ENCODE results near the gene GLOD4. TPM values are rescaled to one million over a fixed set of nuclear protein-coding genes. Genes with fewer than 3 reads are reported as not detected.

GLOD4 gene, protein sequence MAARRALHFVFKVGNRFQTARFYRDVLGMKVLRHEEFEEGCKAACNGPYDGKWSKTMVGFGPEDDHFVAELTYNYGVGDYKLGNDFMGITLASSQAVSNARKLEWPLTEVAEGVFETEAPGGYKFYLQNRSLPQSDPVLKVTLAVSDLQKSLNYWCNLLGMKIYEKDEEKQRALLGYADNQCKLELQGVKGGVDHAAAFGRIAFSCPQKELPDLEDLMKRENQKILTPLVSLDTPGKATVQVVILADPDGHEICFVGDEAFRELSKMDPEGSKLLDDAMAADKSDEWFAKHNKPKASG
- 50.1 TPM for total RNA-seq (2013)
- polyA plus RNA-seq (10 to 100 TPM; 41.8 to 50.7 (median 50.6) TPM), polyA minus RNA-seq (15.9 and 20.9 TPM in 2 replicates), total RNA-seq (7.5 to 23.0 (median 16.2) reads per million in 11 experiments)

DNA sequence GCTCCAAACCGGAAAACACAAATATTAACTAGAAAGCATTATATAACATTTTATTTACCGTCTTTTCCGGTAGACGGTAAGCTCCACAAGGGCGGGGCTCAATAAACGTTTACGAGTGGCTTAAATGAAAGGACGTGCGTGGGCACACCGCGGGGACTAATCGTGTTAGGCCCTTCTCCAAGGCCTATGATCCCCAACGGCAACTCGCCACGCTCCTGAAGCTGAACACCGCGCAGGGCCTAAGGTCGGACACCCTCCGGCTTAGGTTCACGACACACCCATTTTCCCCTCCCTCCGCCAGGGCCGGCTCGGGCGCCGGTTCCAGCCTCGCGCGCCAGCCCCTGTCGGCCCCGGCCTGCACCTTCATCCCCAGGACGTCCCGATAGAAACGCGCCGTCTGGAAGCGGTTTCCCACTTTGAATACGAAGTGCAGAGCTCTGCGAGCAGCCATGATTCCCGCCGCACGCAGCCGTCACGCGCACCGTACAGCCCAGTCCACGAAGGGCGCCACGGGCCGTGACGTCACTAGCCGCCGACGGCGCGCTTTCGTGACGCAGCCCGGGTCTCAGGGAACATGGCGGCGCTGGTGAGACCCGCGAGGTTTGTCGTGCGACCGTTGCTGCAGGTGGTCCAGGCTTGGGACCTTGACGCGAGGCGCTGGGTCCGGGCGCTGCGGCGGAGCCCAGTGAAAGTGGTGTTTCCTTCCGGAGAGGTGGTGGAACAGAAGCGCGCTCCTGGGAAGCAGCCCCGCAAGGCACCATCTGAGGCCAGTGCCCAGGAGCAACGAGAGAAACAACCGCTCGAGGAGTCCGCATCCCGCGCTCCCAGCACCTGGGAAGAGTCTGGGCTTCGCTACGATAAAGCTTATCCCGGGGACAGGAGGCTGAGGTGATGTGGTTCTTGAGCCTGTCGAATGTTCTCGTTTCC lies at the start of gene GLOD4, which contains the start of gene MRM3:
Gene GLOD4, minus strand, starts transcription at position 476 of the 927 bp plus-strand sequence. Its CDS starts 25 bp downstream, at position 451.
Gene MRM3, plus strand, starts transcription at position 549 of the 927 bp plus-strand sequence. Its CDS starts 26 bp downstream, at position 575.
- under 1% methylated on average over 80 of the region's 87 CpGs for WGBS (ENCODE audit: insufficient coverage)
- H3K9ac ChIP-seq (ENCODE audit: insufficient read depth, low read length, poor library complexity, severe bottlenecking) = peak within 1 kb of the TSS; percentile 91
- no peak for TF ChIP-seq CTCF (IDR thresholded peaks at IDR 0.05)
- H3K79me2 ChIP-seq (ENCODE audit: insufficient read depth, low read length) = peaks cover 52% of the 10 kb centered on the region
- intact Hi-C loops (cut with micrococcal nuclease) = loop anchor here (1.0 to 5.0 kb wide), 3 partner anchors 195 to 215 kb away; partner anchors contain the start of genes TIMM22 (in 2 of the 2) and NXN (in 1 of the 2)
- Mint-ChIP-seq H3K9me3 (no peaks in the 10 kb centered on the region), H3K36me3 (peaks cover 31 to 38% of the 10 kb centered on the region in 2 donors), H3K27me3 (ENCODE audit: low read depth in 3 of 3) (peaks cover 0 to 2% (median 1%) of the 10 kb centered on the region in 3 donors), H3K4me1 (peaks cover 16% of the 10 kb centered on the region), H3K4me3 (peak within 1 kb of the TSS; percentile 94 to 98), H3K27ac (peak within 1 kb of the TSS; percentile 92 to 99 (median 96))
- peak within 1 kb of the TSS; percentile 51 to 97 for H3K27ac ChIP-seq (ENCODE audit: low read depth in 1 of 2, low read length in 2 of 2)
- peak; percentile 90 to 93 (median 92) for DNase-seq
- peak within 1 kb of the TSS; percentile 87 for H3K4me2 ChIP-seq (replicated peaks; ENCODE audit: extremely low read depth, low read length, poor library complexity, severe bottlenecking)
- no peaks in the 10 kb centered on the region for H3K27me3 ChIP-seq (ENCODE audit: control insufficient read depth in 2 of 2, insufficient read depth in 2 of 2, low read length in 2 of 2)
- H3K9me3 ChIP-seq (replicated peaks in 1 of 2; ENCODE audit: control insufficient read depth in 1 of 2, insufficient read depth in 1 of 2, low read length in 2 of 2) = no peaks in the 10 kb centered on the region
- H2AFZ ChIP-seq (ENCODE audit: insufficient read depth, low read depth, low read length, poor library complexity, severe bottlenecking) = peak within 1 kb of the TSS; percentile 94
- no peaks in the 10 kb centered on the region for H4K20me1 ChIP-seq (ENCODE audit: insufficient read depth, low read length)
- peaks cover 17 to 24% of the 10 kb centered on the region in 2 donors for H3K4me1 ChIP-seq (ENCODE audit: control insufficient read depth in 1 of 2, insufficient read depth in 2 of 2, low read length in 2 of 2)
- H3K4me3 ChIP-seq (replicated peaks in 1 of 3; ENCODE audit: low read depth in 2 of 3, low read length in 3 of 3) = peak within 1 kb of the TSS; percentile 81 to 98 (median 86)
- peaks cover 17 to 38% of the 10 kb centered on the region in 2 donors for H3K36me3 ChIP-seq (replicated peaks in 1 of 2; ENCODE audit: control insufficient read depth in 1 of 2, insufficient read depth in 2 of 2, low read length in 2 of 2)

- Histone ChIP-seq H3K4me3 (replicated peaks in 1 of 3; ENCODE audit: low read depth in 2 of 3, low read length in 3 of 3) (no peak overlapping the region), H3K4me1 (ENCODE audit: control insufficient read depth in 1 of 2, insufficient read depth in 2 of 2, low read length in 2 of 2) (no peaks in the 10 kb centered on the region), H4K20me1 (ENCODE audit: insufficient read depth, low read length) (no peaks in the 10 kb centered on the region), H3K27me3 (ENCODE audit: control insufficient read depth in 2 of 2, insufficient read depth in 2 of 2, low read length in 2 of 2) (no peaks in the 10 kb centered on the region), H3K79me2 (ENCODE audit: insufficient read depth, low read length) (no peaks in the 10 kb centered on the region), H3K27ac (ENCODE audit: low read depth in 1 of 2, low read length in 2 of 2) (no peak overlapping the region), H2AFZ (ENCODE audit: insufficient read depth, low read depth, low read length, poor library complexity, severe bottlenecking) (no peak overlapping the region), H3K9me3 (replicated peaks in 1 of 2; ENCODE audit: control insufficient read depth in 1 of 2, insufficient read depth in 1 of 2, low read length in 2 of 2) (peaks cover 5 to 9% of the 10 kb centered on the region in 2 donors), H3K9ac (ENCODE audit: insufficient read depth, low read length, poor library complexity, severe bottlenecking) (no peak overlapping the region), H3K36me3 (replicated peaks in 1 of 2; ENCODE audit: control insufficient read depth in 1 of 2, insufficient read depth in 2 of 2, low read length in 2 of 2) (no peaks in the 10 kb centered on the region), H3K4me2 (replicated peaks; ENCODE audit: extremely low read depth, low read length, poor library complexity, severe bottlenecking) (no peak overlapping the region)
- no peaks in the 10 kb centered on the region for H3K36me3 Mint-ChIP-seq
- H3K4me3 Mint-ChIP-seq = no peak overlapping the region
- 81% methylated on average over 4 of the region's 7 CpGs for WGBS (ENCODE audit: insufficient coverage)
- peaks cover 2 to 21% (median 14%) of the 10 kb centered on the region in 7 donors for H3K9me3 Mint-ChIP-seq
- no peaks in the 10 kb centered on the region for H3K4me1 Mint-ChIP-seq
- intact Hi-C loops (cut with micrococcal nuclease) = no loop called here
- no peak for TF ChIP-seq CTCF (IDR thresholded peaks at IDR 0.05)
- no peak overlapping the region for H3K27ac Mint-ChIP-seq
- DNase-seq = no peak
- peaks cover 2 to 4% (median 2%) of the 10 kb centered on the region in 3 donors for H3K27me3 Mint-ChIP-seq (ENCODE audit: low read depth in 3 of 3)
Measured at GRCh38 chr17:830950-831349, 48.9 kb upstream of the GLOD4 start.
